ENCODE data around the gene PHF24. TPM values are rescaled to one million over a fixed set of nuclear protein-coding genes. Genes with fewer than 3 reads are reported as not detected.

The PHF24 gene
- total RNA-seq, 1 experiment from 2014 or later = not detected

DNA sequence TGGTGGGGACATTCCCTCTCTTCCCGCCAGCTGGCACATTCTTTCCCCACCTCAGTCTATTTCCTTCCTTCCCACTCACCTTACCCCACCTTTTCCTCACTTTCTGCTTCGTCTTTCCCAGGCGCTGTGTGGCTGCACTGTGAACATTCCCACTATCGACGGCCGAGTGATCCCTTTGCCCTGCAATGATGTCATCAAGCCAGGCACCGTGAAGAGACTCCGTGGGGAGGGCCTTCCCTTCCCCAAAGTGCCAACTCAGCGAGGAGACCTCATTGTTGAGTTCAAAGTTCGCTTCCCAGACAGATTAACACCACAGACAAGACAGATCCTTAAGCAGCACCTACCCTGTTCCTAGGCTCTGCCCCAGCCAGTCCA lies 38.8 kb downstream of the PHF24 start:
- Histone ChIP-seq H3K4me1 (replicated peaks; ENCODE audit: insufficient read depth) (peaks cover 28% of the 10 kb centered on the region), H3K27me3 (ENCODE audit: insufficient read depth, low read depth) (no peaks in the 10 kb centered on the region), H3K4me2 (no peak overlapping the region), H4K20me1 (ENCODE audit: insufficient read depth) (no peaks in the 10 kb centered on the region), H3K9me2 (ENCODE audit: insufficient read depth) (no peaks in the 10 kb centered on the region), H3K4me3 (no peak overlapping the region), H3F3A (ENCODE audit: insufficient read depth, low read depth) (peaks cover 4% of the 10 kb centered on the region; the same call in 1 of the 2 replicates), H3K79me2 (ENCODE audit: low read depth) (no peaks in the 10 kb centered on the region), H3K27ac (no peak overlapping the region), H3K9me3 (ENCODE audit: insufficient read depth, low read depth) (no peaks in the 10 kb centered on the region), H2AFZ (no peak overlapping the region), H3K36me3 (ENCODE audit: low read depth) (no peaks in the 10 kb centered on the region)
- POLR2A ChIA-PET (ENCODE audit: unreplicated experiment) = interaction anchor here (0.5 to 0.6 kb wide), 2 partner anchors 14 to 75 kb away, joined by 4 to 5 read pairs; no protein-coding TSS in a partner anchor
- no peak for TF ChIP-seq EZH2 (IDR thresholded peaks at IDR 0.05; ENCODE audit: low read depth)
- TF ChIP-seq, protein P1, sequence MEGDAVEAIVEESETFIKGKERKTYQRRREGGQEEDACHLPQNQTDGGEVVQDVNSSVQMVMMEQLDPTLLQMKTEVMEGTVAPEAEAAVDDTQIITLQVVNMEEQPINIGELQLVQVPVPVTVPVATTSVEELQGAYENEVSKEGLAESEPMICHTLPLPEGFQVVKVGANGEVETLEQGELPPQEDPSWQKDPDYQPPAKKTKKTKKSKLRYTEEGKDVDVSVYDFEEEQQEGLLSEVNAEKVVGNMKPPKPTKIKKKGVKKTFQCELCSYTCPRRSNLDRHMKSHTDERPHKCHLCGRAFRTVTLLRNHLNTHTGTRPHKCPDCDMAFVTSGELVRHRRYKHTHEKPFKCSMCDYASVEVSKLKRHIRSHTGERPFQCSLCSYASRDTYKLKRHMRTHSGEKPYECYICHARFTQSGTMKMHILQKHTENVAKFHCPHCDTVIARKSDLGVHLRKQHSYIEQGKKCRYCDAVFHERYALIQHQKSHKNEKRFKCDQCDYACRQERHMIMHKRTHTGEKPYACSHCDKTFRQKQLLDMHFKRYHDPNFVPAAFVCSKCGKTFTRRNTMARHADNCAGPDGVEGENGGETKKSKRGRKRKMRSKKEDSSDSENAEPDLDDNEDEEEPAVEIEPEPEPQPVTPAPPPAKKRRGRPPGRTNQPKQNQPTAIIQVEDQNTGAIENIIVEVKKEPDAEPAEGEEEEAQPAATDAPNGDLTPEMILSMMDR (conservative IDR thresholded peaks at IDR 0.05) = no peak
- CTCF ChIA-PET = no interaction called here
- DNase-seq = no peak
- intact Hi-C loops (cut with micrococcal nuclease; ENCODE audit: unreplicated experiment) = no loop called here
- no TSS peak for BruUV-seq (replicated peaks)

DNA sequence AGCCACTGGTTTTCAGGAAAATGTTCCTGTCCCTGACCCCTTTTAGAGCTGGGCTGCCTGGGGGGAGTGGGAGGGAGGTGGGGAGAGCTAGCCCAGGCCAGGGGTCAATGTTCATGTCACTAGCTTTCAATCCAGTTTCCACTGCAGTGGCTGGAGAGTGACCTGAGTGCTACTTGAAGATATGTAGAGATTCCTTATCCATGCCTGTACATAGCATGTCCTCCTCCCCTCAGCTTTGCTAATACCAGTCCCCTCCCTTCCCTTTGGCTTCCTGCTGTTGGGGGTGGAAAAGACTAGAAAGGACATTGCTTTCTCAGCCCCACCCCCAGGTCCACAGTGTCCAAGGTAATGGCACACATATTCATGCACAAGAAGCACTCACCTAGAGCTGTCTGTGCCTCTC lies 39.3 kb downstream of the PHF24 start:
- intact Hi-C loops (cut with micrococcal nuclease; ENCODE audit: unreplicated experiment) = no loop called here
- H3K4me1 ChIP-seq (replicated peaks; ENCODE audit: insufficient read depth) = peaks cover 28% of the 10 kb centered on the region
- no peak overlapping the region for H3K4me3 ChIP-seq
- no peaks in the 10 kb centered on the region for H3K36me3 ChIP-seq (ENCODE audit: low read depth)
- H4K20me1 ChIP-seq (ENCODE audit: insufficient read depth) = no peaks in the 10 kb centered on the region
- TF ChIP-seq EZH2 (IDR thresholded peaks at IDR 0.05; ENCODE audit: low read depth) = no peak
- TF ChIP-seq, protein P1 (conservative IDR thresholded peaks at IDR 0.05) = no peak
- no peaks in the 10 kb centered on the region for H3K9me3 ChIP-seq (ENCODE audit: insufficient read depth, low read depth)
- H3K9me2 ChIP-seq (ENCODE audit: insufficient read depth) = no peaks in the 10 kb centered on the region
- no peaks in the 10 kb centered on the region for H3K27me3 ChIP-seq (ENCODE audit: insufficient read depth, low read depth)
- POLR2A ChIA-PET (ENCODE audit: unreplicated experiment) = interaction anchor here (0.5 to 0.6 kb wide), 2 partner anchors 13 to 74 kb away, joined by 4 to 5 read pairs; no protein-coding TSS in a partner anchor
- no peak overlapping the region for H3K27ac ChIP-seq
- no peak for DNase-seq
- no TSS peak for BruUV-seq (replicated peaks)
- CTCF ChIA-PET = no interaction called here
- H2AFZ ChIP-seq = no peak overlapping the region
- no peaks in the 10 kb centered on the region for H3K79me2 ChIP-seq (ENCODE audit: low read depth)
- peaks cover 4% of the 10 kb centered on the region; the same call in 1 of the 2 replicates for H3F3A ChIP-seq (ENCODE audit: insufficient read depth, low read depth)
- no peak overlapping the region for H3K4me2 ChIP-seq

DNA sequence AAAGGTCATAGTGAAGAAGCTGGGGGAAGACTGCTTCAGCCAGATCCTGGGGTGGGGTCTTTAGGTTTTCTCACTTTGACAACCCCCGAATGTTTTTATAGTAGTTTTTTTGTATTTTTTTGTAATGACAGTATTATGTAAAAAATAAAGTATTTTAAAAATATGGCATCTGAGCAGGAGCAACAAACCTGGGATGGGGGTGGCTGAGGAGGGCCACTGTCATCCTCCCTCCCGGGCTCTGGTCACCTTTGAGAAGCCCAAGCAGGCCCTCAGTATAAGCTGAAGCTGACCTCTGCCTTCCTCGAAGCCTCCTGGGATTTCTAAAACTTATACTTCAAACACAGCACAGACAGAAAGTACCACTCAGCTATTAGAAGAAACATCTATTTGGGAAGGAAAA lies 40.2 kb downstream of the PHF24 start:
- Histone ChIP-seq H3K4me3 (no peak overlapping the region), H3K4me1 (replicated peaks; ENCODE audit: insufficient read depth) (peaks cover 28% of the 10 kb centered on the region), H2AFZ (no peak overlapping the region), H3K9me3 (ENCODE audit: insufficient read depth, low read depth) (no peaks in the 10 kb centered on the region), H3K36me3 (ENCODE audit: low read depth) (no peaks in the 10 kb centered on the region), H3K4me2 (no peak overlapping the region), H3K27ac (no peak overlapping the region), H3K27me3 (ENCODE audit: insufficient read depth, low read depth) (no peaks in the 10 kb centered on the region), H4K20me1 (ENCODE audit: insufficient read depth) (no peaks in the 10 kb centered on the region), H3K79me2 (ENCODE audit: low read depth) (no peaks in the 10 kb centered on the region), H3F3A (ENCODE audit: insufficient read depth, low read depth) (peaks cover 4% of the 10 kb centered on the region; the same call in 1 of the 2 replicates), H3K9me2 (ENCODE audit: insufficient read depth) (no peaks in the 10 kb centered on the region)
- intact Hi-C loops (cut with micrococcal nuclease; ENCODE audit: unreplicated experiment) = no loop called here
- TF ChIP-seq, protein P1 (conservative IDR thresholded peaks at IDR 0.05) = no peak
- TF ChIP-seq EZH2 (IDR thresholded peaks at IDR 0.05; ENCODE audit: low read depth) = no peak
- CTCF ChIA-PET = no interaction called here
- no peak for DNase-seq
- no TSS peak for BruUV-seq (replicated peaks)
- POLR2A ChIA-PET (ENCODE audit: unreplicated experiment) = no interaction called here

Data from PC-9 (cell line).